Right renal pelvis (tissue), 4 donors: ENCODE measurements around the gene RAB19. TPM values are rescaled to one million over a fixed set of nuclear protein-coding genes. Genes with fewer than 3 reads are reported as not detected.

ENCODE experiments used
- DNase-seq, 4 donors: peaks; one replicate each; pipeline ENCODE4 v3.0.0-alpha.2; 2013; ENCODE audit warnings: low read depth in 4 of 4, low spot score in 3 of 4, missing footprints in 1 of 4
- polyA plus RNA-seq, 4 donors: library from polyadenylated mRNA; unstranded; fragments of 120-200 nt; gene quantifications; one replicate each; pipeline ENCODE4 v1.2.1, GENCODE V29; 2013; ENCODE audit not compliant: insufficient read length in 4 of 4

Gene RAB19
- 1 to 10 TPM; 1.6 to 3.1 (median 2.1) TPM for polyA plus RNA-seq

GRCh38 chr7:140403878-140404564 is at the start of gene RAB19:
Gene RAB19, plus strand, starts transcription at chr7:140404058. Its CDS starts 3,589 bp downstream, at chr7:140407647.
- no peak for DNase-seq

- DNase-seq, result no peak
These were observed 45.8 kb upstream of the RAB19 start for GRCh38 chr7:140358024-140358411.

GRCh38 chr7:140358412-140359051 is 45.3 kb upstream of the RAB19 start:
- no peak for DNase-seq

GRCh38 chr7:140360697-140361229 is 43.1 kb upstream of the RAB19 start:
- no peak for DNase-seq

GRCh38 chr7:140364819-140365218 is 39.0 kb upstream of the RAB19 start:
- DNase-seq, result no peak

GRCh38 chr7:140367528-140367927 is 36.3 kb upstream of the RAB19 start:
- no peak for DNase-seq

- DNase-seq, result no peak
These were observed 34.6 kb upstream of the RAB19 start for GRCh38 chr7:140369294-140369693.

GRCh38 chr7:140375323-140375722 is 28.5 kb upstream of the RAB19 start:
- no peak for DNase-seq

GRCh38 chr7:140375892-140376730 is 27.7 kb upstream of the RAB19 start:
- no peak for DNase-seq

- DNase-seq, result no peak
These were observed 19.7 kb upstream of the RAB19 start for GRCh38 chr7:140383954-140384713.

GRCh38 chr7:140384894-140385545 is 18.8 kb upstream of the RAB19 start:
- no peak for DNase-seq

GRCh38 chr7:140389445-140389844 is 14.4 kb upstream of the RAB19 start:
- DNase-seq, result no peak

GRCh38 chr7:140390034-140390433 is 13.8 kb upstream of the RAB19 start:
- DNase-seq, result no peak

GRCh38 chr7:140390466-140391190 is 13.2 kb upstream of the RAB19 start:
- DNase-seq, result no peak

GRCh38 chr7:140391634-140392033 is 12.2 kb upstream of the RAB19 start:
- DNase-seq, result no peak

- no peak for DNase-seq
These were observed 10.0 kb upstream of the RAB19 start for GRCh38 chr7:140393756-140394306.

- peak in 3 of 4 donors; percentile 68 to 73 (median 69) for DNase-seq
These were observed 5.8 kb upstream of the RAB19 start, which contains the start of gene SLC37A3 for GRCh38 chr7:140397784-140398750. Gene SLC37A3, minus strand, starts transcription at chr7:140398530. Its CDS starts 16,004 bp downstream, at chr7:140382526.

- no peak for DNase-seq
These were observed 5.0 kb upstream of the RAB19 start for GRCh38 chr7:140398821-140399220.
